HL-60/S4 treated with retinoic acid at 250 ng/mL for 4 days and 3 days (cell line): Measurements from ENCODE around the gene EXOSC7.
"Not testable (repeated sequence)": the region's sequence is repeated elsewhere in the genome, so short reads cannot be mapped to it uniquely, and the experiment has no call there.

ENCODE experiments used
- in situ Hi-C: fragments of 300-500 bp; cut with MboI; formaldehyde crosslinking; loops from 2 replicates; pipeline ENCODE4 v1.7.0; 2022; ENCODE audit warnings: low sequenced_read_pairs

Gene EXOSC7

GRCh38 chr3:44976002-44976815 is at the start of gene EXOSC7, which contains the start of gene ZDHHC3:
Gene EXOSC7 (plus strand): TSS chr3:44976244. CDS start chr3:44976278, 34 bp downstream.
Gene ZDHHC3 (minus strand): TSS chr3:44976174. CDS start chr3:44959436, 16,738 bp downstream.
- in situ Hi-C loops: no loop called here

- in situ Hi-C loops: no loop called here
Observed at GRCh38 chr3:44926921-44927320, 49.1 kb upstream of the EXOSC7 start.

- in situ Hi-C loops: no loop called here
Observed at GRCh38 chr3:44927371-44927770, 48.7 kb upstream of the EXOSC7 start.

- in situ Hi-C loops: no loop called here
Observed at GRCh38 chr3:44929782-44930181, 46.3 kb upstream of the EXOSC7 start.

- in situ Hi-C loops: no loop called here
Observed at GRCh38 chr3:44930911-44931310, 45.1 kb upstream of the EXOSC7 start.

GRCh38 chr3:44931791-44932190 is 44.3 kb upstream of the EXOSC7 start:
- in situ Hi-C loops: no loop called here

- in situ Hi-C loops: no loop called here
Observed at GRCh38 chr3:44932271-44932670, 43.8 kb upstream of the EXOSC7 start.

GRCh38 chr3:44932986-44933944 is 42.8 kb upstream of the EXOSC7 start:
- in situ Hi-C loops: no loop called here

- in situ Hi-C loops: no loop called here
Observed at GRCh38 chr3:44939581-44940036, 36.4 kb upstream of the EXOSC7 start.

GRCh38 chr3:44942202-44942921 is 33.7 kb upstream of the EXOSC7 start:
- in situ Hi-C loops: no loop called here

- in situ Hi-C loops: no loop called here
Observed at GRCh38 chr3:44948239-44948638, 27.8 kb upstream of the EXOSC7 start.

GRCh38 chr3:44949770-44950169 is 26.3 kb upstream of the EXOSC7 start:
- in situ Hi-C loops: not testable (repeated sequence)

- in situ Hi-C loops: no loop called here
Observed at GRCh38 chr3:44950275-44950734, 25.7 kb upstream of the EXOSC7 start.

GRCh38 chr3:44952689-44953088 is 23.4 kb upstream of the EXOSC7 start:
- in situ Hi-C loops: no loop called here

- in situ Hi-C loops: no loop called here
Observed at GRCh38 chr3:44954304-44954703, 21.7 kb upstream of the EXOSC7 start.

- in situ Hi-C loops: no loop called here
Observed at GRCh38 chr3:44954962-44955361, 21.1 kb upstream of the EXOSC7 start.

- in situ Hi-C loops: no loop called here
Observed at GRCh38 chr3:44955917-44956316, 20.1 kb upstream of the EXOSC7 start.

- in situ Hi-C loops: no loop called here
Observed at GRCh38 chr3:44957986-44958385, 18.1 kb upstream of the EXOSC7 start.

GRCh38 chr3:44958386-44958785 is 17.7 kb upstream of the EXOSC7 start:
- in situ Hi-C loops: no loop called here

GRCh38 chr3:44960387-44961026 is 15.5 kb upstream of the EXOSC7 start:
- in situ Hi-C loops: no loop called here
